GM20431 (cell line): Measurements from ENCODE around the gene RALB.

Source experiments
- in situ Hi-C: fragments of 300-500 bp; cut with MseI, MboI; formaldehyde crosslinking; loops from one replicate; pipeline ENCODE4 v1.15.0; 2020; ENCODE audit warnings: low sequenced_read_pairs; ENCODE audit not compliant: unreplicated experiment

RALB gene

DNA sequence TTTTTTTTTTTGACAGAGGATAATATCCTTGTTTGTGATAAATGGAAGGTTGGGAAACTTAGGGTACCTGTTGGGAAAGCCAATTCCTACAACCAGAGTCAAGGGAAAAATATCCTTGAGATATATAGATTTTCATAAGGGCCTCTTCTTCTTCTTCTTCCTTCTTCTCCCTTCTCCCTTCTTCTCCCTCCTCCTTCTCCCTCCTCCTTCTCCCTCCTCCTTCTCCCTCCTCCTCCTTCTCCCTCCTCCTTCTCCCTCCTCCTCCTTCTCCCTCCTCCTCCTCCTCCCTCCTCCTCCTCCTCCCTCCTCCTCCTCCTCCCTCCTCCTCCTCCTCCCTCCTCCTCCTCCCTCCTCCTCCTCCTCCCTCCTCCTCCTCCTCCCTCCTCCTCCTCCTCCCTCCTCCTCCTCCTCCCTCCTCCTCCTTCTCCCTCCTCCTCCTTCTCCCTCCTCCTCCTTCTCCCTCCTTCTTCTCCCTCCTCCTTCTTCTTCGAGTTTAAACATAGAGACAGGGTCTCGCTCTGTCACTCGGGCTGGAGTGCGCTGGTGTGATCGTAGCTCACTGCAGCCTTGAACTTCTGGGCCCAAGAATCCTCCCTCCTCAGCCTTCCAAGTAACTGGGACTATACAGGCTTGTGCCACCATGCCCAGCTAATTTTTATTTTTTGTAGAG, 68.4 kb downstream of the RALB start:
- in situ Hi-C loops, result loop anchor here (25.0 kb wide), 1 partner anchor 109 kb away; the partner anchor contains the start of gene TMEM185B

DNA sequence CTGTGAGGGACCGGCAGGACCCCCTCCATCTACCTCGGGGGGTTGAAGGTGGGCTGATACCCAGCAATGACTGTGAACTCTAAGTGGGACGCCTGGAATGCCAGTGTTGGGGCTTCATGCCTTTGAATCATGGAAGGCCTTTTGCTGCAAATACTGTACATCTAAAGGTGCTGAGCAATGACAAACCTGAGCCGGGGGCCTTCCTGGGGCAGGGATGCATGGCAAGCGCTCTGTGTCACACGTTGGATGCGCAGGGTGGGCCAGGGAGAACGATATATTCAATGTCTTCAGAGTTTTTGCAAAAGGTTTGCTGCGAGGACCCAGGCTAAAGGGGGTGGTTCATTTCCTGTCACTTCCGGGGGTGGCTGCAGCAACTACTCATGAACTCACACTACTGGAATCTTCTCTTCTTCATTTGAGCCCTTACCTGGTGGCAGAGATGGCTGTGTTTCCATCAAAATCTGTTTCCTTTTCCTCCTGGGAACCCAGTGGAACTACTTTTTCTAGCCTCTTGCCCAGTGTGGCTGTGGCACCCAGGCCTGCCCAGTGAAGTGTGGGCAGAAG, 69.2 kb downstream of the RALB start:
- in situ Hi-C loops, result loop anchor here (25.0 kb wide), 1 partner anchor 110 kb away; the partner anchor contains the start of gene TMEM185B

DNA sequence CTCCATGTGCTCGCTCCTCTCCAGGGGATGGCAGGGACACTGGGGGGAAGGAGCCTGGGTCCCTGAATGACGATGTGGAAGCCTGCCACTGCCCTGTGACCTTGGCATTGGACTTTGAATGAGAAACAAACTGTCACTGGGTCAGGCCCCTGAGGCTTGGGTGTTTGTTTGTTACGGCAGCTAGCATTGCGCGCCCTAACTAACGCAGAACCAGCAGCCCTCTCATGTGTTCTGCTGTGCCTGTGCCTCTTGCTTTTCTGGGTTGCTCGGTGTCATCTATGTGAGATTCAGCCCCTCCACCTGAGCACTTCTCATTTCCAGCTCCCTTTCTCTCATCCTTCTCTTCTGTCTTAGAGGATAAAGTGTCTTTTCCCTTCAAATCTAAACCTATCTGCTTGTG, 69.7 kb downstream of the RALB start:
- in situ Hi-C loops, result loop anchor here (25.0 kb wide), 1 partner anchor 110 kb away; the partner anchor contains the start of gene TMEM185B

DNA sequence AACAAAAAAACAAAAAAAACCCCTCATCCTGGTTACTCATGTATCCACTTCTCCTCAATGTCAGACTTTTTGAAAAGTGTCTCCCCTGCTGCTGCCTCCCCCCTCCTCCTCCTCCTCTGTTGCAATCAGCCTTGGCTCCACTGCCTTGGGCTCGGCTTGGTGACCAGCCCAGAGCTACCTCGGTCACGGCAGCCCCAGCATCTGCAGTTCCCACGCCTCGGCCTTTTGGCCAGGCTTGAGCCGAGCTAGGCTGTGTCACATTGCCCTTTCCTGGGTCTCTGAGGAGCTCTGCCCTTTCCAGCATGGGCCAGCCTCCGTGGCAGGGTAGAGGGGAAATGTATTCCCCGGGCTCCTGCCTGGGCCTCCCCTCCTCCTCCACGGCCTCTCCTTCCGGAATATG, 70.6 kb downstream of the RALB start:
- in situ Hi-C loops, result loop anchor here (25.0 kb wide), 1 partner anchor 111 kb away; the partner anchor contains the start of gene TMEM185B

DNA sequence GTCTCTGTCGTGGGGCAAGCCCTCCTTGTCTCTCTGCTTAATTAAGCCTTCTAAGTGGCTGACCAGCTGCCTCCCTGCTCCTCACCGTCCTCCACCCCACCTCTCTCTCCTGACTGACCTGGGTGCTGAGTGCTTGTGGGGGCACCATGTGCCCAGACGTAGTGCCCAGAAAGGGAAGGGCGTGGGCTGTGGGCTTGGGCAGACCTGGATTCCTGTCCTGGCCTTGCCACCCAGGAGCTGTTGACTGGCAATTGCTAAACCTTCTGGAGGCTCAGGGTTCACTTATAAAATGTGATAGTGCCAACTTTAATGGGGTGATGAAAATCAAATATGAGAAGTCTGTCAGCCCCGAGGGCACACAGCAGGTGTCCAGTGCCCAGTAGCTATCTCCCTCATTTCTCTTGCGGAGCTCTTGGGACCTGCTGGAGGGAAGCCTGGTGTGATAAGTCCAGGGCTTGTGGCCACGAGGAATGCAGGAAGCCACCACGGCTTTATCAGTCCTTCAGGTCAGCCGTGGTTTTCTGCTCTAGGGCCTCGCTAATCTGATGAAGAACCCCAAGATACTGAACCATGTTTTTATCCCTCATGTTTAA, 71.3 kb downstream of the RALB start:
- in situ Hi-C loops, result loop anchor here (25.0 kb wide), 1 partner anchor 112 kb away; the partner anchor contains the start of gene TMEM185B

DNA sequence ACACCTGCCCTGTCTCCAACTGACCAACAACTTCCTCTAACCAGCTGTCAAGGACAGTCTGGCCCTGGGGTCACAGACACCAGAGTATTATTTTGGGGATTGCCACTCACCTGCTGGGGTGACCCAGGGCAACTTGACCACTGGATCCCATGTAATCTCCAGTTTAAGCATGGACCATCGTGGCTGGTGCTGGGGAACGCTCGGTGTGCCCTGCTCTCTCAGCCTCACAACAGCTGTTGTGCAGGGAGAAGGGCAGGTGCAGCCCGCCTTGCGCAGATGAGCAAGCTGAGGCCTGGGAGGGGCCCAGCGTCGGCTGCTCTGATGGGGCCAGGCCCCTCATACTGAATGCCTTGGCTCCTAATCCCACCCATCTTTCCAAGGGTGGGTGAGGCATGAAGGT, 72.3 kb downstream of the RALB start:
- in situ Hi-C loops, result loop anchor here (25.0 kb wide), 2 partner anchors 113 to 337 kb away; partner anchors contain the start of gene TMEM185B

DNA sequence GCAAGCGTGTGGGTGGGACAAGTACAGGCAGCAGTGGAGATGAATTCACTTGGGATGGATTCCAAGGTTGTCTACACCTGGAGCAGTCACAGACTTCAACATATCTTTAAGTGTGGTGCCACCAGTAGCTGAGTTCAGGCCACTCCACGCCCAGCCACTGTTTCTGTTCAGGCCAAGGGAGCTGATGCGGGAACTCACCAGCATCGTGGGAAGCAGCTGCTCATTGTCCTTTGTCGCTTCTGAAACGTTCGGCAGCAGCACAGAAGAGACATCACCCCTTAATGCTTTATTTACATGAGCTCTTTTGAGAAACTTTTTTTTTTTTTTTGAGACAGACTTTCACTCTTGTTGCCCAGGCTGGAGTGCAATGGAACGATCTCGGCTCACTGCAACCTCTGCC, 73.4 kb downstream of the RALB start:
- in situ Hi-C loops, result loop anchor here (25.0 kb wide), 1 partner anchor 336 kb away; no protein-coding TSS in a partner anchor

DNA sequence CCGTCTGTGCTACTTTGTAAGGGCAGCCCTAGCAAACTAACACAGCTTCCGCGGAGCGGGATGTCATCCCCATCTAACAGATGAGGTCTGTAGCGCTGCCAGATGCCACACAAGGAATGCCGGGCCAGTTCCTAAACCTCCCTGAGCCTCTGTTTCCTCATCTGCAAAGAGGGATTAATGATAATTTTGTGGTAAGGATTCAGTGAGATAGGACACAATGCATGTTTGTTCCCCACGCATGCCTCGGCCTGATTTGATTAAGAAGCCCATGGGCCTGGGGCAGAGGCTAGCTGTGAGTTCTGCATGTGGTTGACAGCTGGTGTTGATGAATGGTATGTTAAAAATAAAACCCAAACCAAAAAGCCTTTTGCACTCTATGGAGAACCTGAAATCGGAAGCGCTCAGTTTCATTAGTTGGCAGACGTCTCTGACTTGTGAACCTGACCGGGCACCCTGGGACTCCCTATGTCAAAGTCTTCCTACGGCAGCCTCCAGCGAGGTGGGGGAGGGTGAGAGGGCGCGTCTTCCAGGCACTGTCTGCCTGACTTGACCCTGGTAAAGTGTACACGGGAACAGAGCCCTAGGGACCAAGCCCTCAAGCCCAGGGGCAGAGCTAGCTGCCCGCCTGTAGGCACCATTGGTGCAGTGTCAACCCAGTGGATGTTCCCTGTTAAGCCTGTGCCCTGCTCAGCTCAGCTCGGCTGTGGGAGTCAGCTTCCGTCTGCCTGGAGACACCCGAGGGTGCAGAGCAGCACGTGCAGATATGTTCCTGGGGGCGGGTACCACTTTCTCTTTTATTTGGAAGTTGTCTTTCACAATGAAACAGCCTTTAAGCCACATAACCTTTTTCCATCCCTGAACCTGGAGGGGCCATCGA, 78.5 kb downstream of the RALB start:
- in situ Hi-C loops, result loop anchor here (25.0 kb wide), 1 partner anchor 331 kb away; no protein-coding TSS in a partner anchor

DNA sequence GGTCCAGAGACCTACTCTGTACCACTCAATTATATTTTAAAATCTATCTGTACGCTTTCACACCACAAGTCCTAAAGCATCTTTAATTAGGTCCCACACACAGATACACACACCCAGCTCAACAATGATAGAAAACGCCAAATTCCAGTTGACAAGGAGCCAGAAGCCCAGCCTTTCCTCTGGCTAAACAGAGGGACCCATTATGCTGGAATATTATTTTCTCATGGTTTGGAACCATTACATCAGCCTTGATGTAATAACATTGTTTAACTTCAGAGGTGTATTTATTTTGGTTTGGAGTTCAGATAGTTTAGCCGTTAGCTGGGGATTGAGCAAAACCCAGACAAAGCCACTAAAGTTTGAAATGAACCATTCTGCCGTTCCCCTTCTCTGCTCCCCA, 79.3 kb downstream of the RALB start:
- in situ Hi-C loops, result loop anchor here (25.0 kb wide), 1 partner anchor 330 kb away; no protein-coding TSS in a partner anchor

DNA sequence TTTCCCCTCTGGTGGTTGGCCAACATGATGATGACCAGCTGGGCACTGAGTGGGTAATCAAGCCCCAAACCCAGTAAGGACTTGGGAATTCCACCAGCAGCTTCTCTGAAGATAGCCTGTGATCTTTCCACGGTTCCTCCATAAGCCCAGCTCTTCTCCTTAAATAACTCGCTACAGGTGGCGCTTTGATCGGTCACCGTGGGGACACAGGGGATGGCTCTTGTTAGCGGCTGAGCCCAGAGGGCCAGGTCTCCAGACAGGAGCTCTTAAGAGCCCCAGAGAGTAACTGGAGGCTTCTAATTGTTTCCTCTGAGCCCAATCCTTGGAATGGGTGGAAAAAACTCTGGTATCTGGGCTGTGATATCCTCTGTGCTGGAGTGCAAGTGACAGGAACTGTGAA, 79.7 kb downstream of the RALB start:
- in situ Hi-C loops, result loop anchor here (25.0 kb wide), 1 partner anchor 330 kb away; no protein-coding TSS in a partner anchor

DNA sequence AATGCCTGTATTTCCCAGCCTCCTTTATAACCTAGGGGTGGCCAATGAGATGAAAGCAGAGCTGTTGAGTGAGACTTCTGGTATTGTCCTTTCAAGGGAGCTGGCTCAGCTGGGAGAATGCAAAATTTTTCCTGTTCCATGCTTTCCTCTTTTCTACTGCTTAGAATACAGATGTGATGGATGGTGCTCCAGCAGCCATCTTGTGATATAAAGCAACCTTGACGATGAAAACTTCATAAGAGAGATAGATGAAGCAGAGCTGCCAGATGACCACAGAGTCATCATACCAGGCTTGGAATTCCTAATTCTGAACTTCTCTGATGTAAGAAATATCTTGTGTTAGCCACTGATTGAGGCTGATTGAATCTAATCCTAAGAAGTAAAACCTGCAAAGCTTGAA, 81.4 kb downstream of the RALB start:
- in situ Hi-C loops, result loop anchor here (25.0 kb wide), 1 partner anchor 328 kb away; no protein-coding TSS in a partner anchor

DNA sequence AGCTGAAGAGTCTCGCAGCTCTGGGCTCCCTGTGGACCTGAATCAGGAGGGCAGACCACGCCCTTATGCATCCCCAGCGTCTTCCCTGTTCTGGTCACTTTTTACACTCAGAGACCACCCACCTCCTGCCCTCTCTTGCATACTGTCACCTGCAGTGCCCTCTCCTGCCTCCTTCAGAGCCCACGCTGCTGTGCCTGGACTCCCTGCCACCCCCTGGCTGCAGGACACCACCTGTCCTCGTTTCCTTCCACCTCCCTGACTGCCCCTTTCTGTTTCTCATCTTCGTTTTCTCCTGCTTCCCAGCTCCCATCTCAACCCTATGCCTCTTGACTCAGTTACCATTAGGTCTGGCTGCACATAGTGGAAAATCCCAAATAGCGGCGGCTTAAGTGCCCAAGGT, 84.1 kb downstream of the RALB start:
- in situ Hi-C loops, result loop anchor here (25.0 kb wide), 1 partner anchor 326 kb away; no protein-coding TSS in a partner anchor

DNA sequence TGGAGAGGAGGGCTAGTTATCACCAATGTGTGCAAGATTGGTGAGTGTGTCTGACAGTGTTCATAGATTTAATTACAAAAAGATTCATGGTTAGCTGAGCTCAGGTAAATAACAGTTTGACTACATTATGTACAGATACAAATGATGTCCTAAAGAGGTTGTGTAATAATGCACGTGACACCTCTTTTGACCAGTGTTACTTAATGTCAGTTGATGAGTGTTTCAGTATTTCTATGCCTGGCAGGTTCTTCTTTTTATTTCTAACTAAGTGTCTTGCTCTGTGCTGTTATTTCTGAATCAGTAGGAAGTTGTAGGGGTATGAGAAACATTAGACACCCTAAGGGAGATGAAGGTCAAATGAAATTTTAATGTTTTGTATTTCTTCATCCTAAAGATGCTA, 85.4 kb downstream of the RALB start:
- in situ Hi-C loops, result loop anchor here (25.0 kb wide), 1 partner anchor 324 kb away; no protein-coding TSS in a partner anchor

DNA sequence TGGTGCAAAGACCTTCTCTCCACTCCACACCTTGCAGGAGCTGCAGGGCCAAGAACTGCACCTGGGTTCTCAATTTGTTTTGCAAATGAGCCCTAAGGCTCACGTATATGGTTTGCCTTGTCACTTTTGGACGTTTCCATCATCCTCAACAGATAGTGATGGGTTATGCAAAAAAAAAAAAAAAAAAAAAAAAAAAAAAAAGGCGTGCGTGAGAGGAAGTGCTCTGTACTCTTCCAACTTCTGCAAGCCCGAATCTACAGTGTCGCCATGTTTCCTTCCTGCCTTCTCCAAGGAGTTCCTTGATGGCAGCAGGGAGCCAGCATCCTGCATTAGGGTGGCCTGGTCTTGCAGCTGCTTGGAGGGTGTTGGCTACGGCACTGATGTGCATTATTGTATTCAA, 89.3 kb downstream of the RALB start:
- in situ Hi-C loops, result loop anchor here (25.0 kb wide), 1 partner anchor 320 kb away; no protein-coding TSS in a partner anchor

DNA sequence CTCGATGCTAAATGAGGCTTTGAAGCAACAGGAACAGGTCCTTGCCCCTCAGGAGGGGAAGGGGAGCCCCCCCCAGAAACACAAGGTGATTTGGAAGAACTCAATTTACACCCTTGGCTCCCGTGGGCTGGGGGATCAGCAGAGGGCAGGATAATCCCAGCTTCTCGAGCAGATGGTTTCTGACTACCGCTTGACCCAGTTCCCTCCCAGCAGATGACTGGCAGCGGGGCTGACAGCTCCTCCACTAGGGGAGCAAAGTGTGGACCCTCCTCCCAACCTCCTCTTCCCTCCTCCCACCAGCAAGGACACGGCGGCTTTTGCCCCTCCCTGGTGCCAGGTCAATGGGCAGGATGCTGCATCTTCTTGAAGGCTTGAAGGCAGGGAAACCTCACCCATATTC, 89.8 kb downstream of the RALB start:
- in situ Hi-C loops, result loop anchor here (25.0 kb wide), 1 partner anchor 320 kb away; no protein-coding TSS in a partner anchor

DNA sequence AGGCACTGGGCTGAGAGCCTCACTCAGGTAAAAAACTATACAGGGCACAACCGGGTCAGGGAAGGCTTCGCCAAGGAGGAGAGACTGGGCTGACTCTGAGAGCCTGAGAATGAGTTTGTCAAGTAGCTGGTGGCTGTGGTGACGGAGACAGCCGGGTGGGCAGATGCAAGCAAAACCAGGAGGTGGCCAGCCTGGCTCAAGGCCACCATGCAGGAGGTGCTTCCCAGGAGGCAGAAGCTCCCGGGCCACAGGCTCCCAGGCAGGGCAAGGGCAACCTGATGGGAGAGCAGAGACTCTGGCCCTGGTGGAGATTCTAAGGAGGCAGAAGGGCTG, 90.4 kb downstream of the RALB start:
- in situ Hi-C loops, result loop anchor here (25.0 kb wide), 1 partner anchor 319 kb away; no protein-coding TSS in a partner anchor

DNA sequence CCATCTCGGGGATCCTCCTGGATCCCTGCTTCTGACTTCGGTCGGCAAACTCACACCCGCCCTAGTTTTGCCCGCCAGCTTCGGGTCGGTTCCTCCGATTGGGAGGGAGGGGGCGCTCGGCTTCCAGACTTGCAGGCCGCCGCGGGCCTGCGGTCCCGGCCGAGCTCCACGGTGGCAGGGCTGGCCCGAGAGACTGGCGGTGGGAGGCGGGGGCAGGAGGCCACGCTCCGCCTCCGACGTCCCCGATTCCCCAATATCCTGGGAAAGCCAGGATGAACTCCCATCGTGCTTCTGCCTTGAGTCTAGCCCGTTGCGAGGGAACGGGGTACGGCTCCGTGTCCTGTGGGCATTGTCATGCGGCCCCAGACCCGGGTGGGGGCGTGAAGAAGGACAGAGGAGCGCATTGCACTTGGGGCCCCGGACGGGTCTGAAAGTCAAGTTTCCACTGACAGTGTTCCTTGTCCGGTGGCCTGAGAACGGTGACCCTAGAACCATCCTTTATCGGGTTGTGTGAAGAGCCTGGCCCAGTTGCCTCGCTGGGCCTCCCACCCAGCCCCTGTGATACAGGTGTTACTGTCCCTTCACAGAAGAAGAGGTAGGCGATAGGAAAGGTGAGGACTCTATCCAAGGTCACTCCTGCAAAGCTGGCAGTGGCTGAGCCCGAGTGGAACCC, 90.9 kb downstream of the RALB start:
- in situ Hi-C loops, result loop anchor here (25.0 kb wide), 1 partner anchor 319 kb away; no protein-coding TSS in a partner anchor
